ENCODE measurements around the gene RPRD2.

Gene RPRD2

GRCh38 chr1:150511985-150512660 is 148.2 kb downstream of the RPRD2 start:
- Histone ChIP-seq H3F3A (ENCODE audit: control insufficient read depth, insufficient read depth) (0 out of 2 replicates have a peak, but pooled peaks cover 3% of the 10 kb centered on the region), H3K27ac (ENCODE audit: low read depth, low read length) (no peak overlapping the region), H3K4me1 (ENCODE audit: control insufficient read depth, low read length) (peaks cover 44% of the 10 kb centered on the region), H3K79me2 (ENCODE audit: control insufficient read depth, low read length) (no peaks in the 10 kb centered on the region), H3K27me3 (ENCODE audit: control insufficient read depth, low read length) (no peaks in the 10 kb centered on the region), H3K9me2 (replicated peaks; ENCODE audit: control insufficient read depth, low read length) (no peaks in the 10 kb centered on the region), H3K9me3 (ENCODE audit: control insufficient read depth, insufficient read depth, low read length) (no peaks in the 10 kb centered on the region), H3K4me3 (ENCODE audit: low read length) (no peak overlapping the region), H4K20me1 (ENCODE audit: control insufficient read depth, insufficient read depth, low read depth, low read length) (no peaks in the 10 kb centered on the region), H3K36me3 (ENCODE audit: control insufficient read depth, low read length) (peaks cover 7% of the 10 kb centered on the region), H3K4me2 (ENCODE audit: low read length) (no peak overlapping the region)
- TF ChIP-seq CTCF (IDR thresholded peaks at IDR 0.05; ENCODE audit: low read depth, low read length, poor library complexity, severe bottlenecking) (no peak), EZH2phosphoT487 (IDR thresholded peaks at IDR 0.05; ENCODE audit: borderline replicate concordance, low read length) (no peak)

- no peak overlapping the region for H3K4me3 ChIP-seq (ENCODE audit: low read length)
- peaks cover 9% of the 10 kb centered on the region; the same call in 1 of the 2 replicates for H3F3A ChIP-seq (ENCODE audit: control insufficient read depth, insufficient read depth)
- H4K20me1 ChIP-seq (ENCODE audit: control insufficient read depth, insufficient read depth, low read depth, low read length), result no peaks in the 10 kb centered on the region
- H3K4me2 ChIP-seq (ENCODE audit: low read length), result no peak overlapping the region
- peaks cover 50% of the 10 kb centered on the region for H3K4me1 ChIP-seq (ENCODE audit: control insufficient read depth, low read length)
- peaks cover 4% of the 10 kb centered on the region for H3K36me3 ChIP-seq (ENCODE audit: control insufficient read depth, low read length)
- no peak overlapping the region for H3K27ac ChIP-seq (ENCODE audit: low read depth, low read length)
- no peaks in the 10 kb centered on the region for H3K9me3 ChIP-seq (ENCODE audit: control insufficient read depth, insufficient read depth, low read length)
- H3K79me2 ChIP-seq (ENCODE audit: control insufficient read depth, low read length), result no peaks in the 10 kb centered on the region
- TF ChIP-seq EZH2phosphoT487 (IDR thresholded peaks at IDR 0.05; ENCODE audit: borderline replicate concordance, low read length) (no peak), CTCF (IDR thresholded peaks at IDR 0.05; ENCODE audit: low read depth, low read length, poor library complexity, severe bottlenecking) (no peak)
- no peaks in the 10 kb centered on the region for H3K27me3 ChIP-seq (ENCODE audit: control insufficient read depth, low read length)
- no peaks in the 10 kb centered on the region for H3K9me2 ChIP-seq (replicated peaks; ENCODE audit: control insufficient read depth, low read length)
Observed at GRCh38 chr1:150512846-150513245, 148.9 kb downstream of the RPRD2 start.

GRCh38 chr1:150513351-150513791 is 149.4 kb downstream of the RPRD2 start:
- peaks cover 12% of the 10 kb centered on the region; the same call in 1 of the 2 replicates for H3F3A ChIP-seq (ENCODE audit: control insufficient read depth, insufficient read depth)
- peaks cover 50% of the 10 kb centered on the region for H3K4me1 ChIP-seq (ENCODE audit: control insufficient read depth, low read length)
- H3K27me3 ChIP-seq (ENCODE audit: control insufficient read depth, low read length), result no peaks in the 10 kb centered on the region
- no peak overlapping the region for H3K4me3 ChIP-seq (ENCODE audit: low read length)
- no peaks in the 10 kb centered on the region for H4K20me1 ChIP-seq (ENCODE audit: control insufficient read depth, insufficient read depth, low read depth, low read length)
- H3K9me2 ChIP-seq (replicated peaks; ENCODE audit: control insufficient read depth, low read length), result no peaks in the 10 kb centered on the region
- no peaks in the 10 kb centered on the region for H3K9me3 ChIP-seq (ENCODE audit: control insufficient read depth, insufficient read depth, low read length)
- TF ChIP-seq EZH2phosphoT487 (IDR thresholded peaks at IDR 0.05; ENCODE audit: borderline replicate concordance, low read length) (no peak), CTCF (IDR thresholded peaks at IDR 0.05; ENCODE audit: low read depth, low read length, poor library complexity, severe bottlenecking) (no peak)
- H3K36me3 ChIP-seq (ENCODE audit: control insufficient read depth, low read length), result no peaks in the 10 kb centered on the region; the same call in 1 of the 2 replicates
- no peak overlapping the region for H3K4me2 ChIP-seq (ENCODE audit: low read length)
- no peaks in the 10 kb centered on the region for H3K79me2 ChIP-seq (ENCODE audit: control insufficient read depth, low read length)
- H3K27ac ChIP-seq (ENCODE audit: low read depth, low read length), result no peak overlapping the region

All from DOHH2 (cell line).